Stomach (tissue), 19 donors: Measurements from ENCODE around the gene HTR2A. TPM values are rescaled to one million over a fixed set of nuclear protein-coding genes. Genes with fewer than 3 reads are reported as not detected.

ENCODE experiments used
- DNase-seq, 2 donors: peaks; one replicate each; pipeline versions ENCODE4 v3.0.0 to v3.0.0-alpha.2; 2013 to 2019
- H3K27ac ChIP-seq, 5 donors: fragments of 200-600 bp in 4 of 5; sonication (generic) in 4 of 5; one replicate each; pipeline ENCODE4 v1.5.1; 2013 to 2019; ENCODE audit warnings: mild to moderate bottlenecking in 1 of 5, moderate library complexity in 1 of 5
- H3K27me3 ChIP-seq, 3 donors: fragments of 200-600 bp; sonication (generic); one replicate each; pipeline ENCODE4 v1.5.1; 2017 to 2019; ENCODE audit warnings: mixed run types in 1 of 3
- H3K36me3 ChIP-seq, 4 donors: fragments of 200-600 bp; sonication (generic); 1 replicate in 3 of 4; 2 replicates in 1 of 4; pipeline ENCODE4 v1.5.1; 2016 to 2019
- H3K4me1 ChIP-seq, 4 donors: fragments of 200-600 bp; sonication (generic); one replicate each; pipeline ENCODE4 v1.5.1; 2016 to 2019
- H3K4me3 ChIP-seq, 4 donors: fragments of 200-600 bp; sonication (generic) in 3 of 4; one replicate each; pipeline ENCODE4 v1.5.1; 2016 to 2019; ENCODE audit warnings: mild to moderate bottlenecking in 1 of 4
- H3K9me3 ChIP-seq, 4 donors: fragments of 200-600 bp; sonication (generic); one replicate each; pipeline ENCODE4 v1.5.1; 2016 to 2019
- CTCF ChIP-seq, 7 experiments: fragments of 450-650 bp in 4 of 7; fragments of 200-600 bp in 3 of 7; sonication (generic) in 3 of 7; IDR thresholded peaks; one replicate each; pipeline ENCODE4 v1.5.1; 2016 to 2019; ENCODE audit warnings: antibody characterized with exemption in 7 of 7, control low read depth in 2 of 7, mild to moderate bottlenecking in 1 of 7
- EP300 ChIP-seq: sonication (generic); formaldehyde crosslinking; IDR thresholded peaks from one replicate; pipeline ENCODE4 v1.6.1; 2017; ENCODE audit warnings: antibody characterized with exemption
- POLR2A ChIP-seq, 4 donors: fragments of 450-650 bp; IDR thresholded peaks; one replicate each; pipeline ENCODE4 v1.6.1; 2016; ENCODE audit warnings: antibody characterized with exemption in 4 of 4, control low read depth in 2 of 4, mild to moderate bottlenecking in 1 of 4, moderate library complexity in 1 of 4
- POLR2AphosphoS5 ChIP-seq, 3 donors: sonication (generic); formaldehyde crosslinking; IDR thresholded peaks; one replicate each; pipeline ENCODE4 v1.6.1; 2016; ENCODE audit warnings: antibody characterized with exemption in 3 of 3
- WGBS, 5 donors: extraction: QIAGEN DNeasy Blood & Tissue Kit in 3 of 5; methylation state at CpG; one replicate each; pipeline versions ENCODE4 v1.1.5 to v1.1.7; 2013 to 2018; 5-methylcytosine and 5-hydroxymethylcytosine counted together
- intact Hi-C: fragments of 100-400 bp; cut with DNase I; formaldehyde crosslinking; loops from one replicate; pipeline ENCODE4 v1.15.1; 2023; ENCODE audit warnings: low total_unique reads
- long read RNA-seq, 10 donors: transcript quantifications; one replicate each; lab custom pipeline, GENCODE V29; 2026
- polyA plus RNA-seq, 3 donors: library from polyadenylated mRNA; stranded (reverse); fragments of 200-250 nt; gene quantifications; one replicate each; pipeline ENCODE4 v1.2.3, GENCODE V29; 2013
- total RNA-seq, 5 donors: library from RNA; depleted of rRNA; stranded (reverse); fragments of >200 nt; gene quantifications; one replicate each; pipeline versions ENCODE4 v1.1.0 to v1.2.3, GENCODE V29; 2014 to 2016
- donor health status: healthy with polysubstance abuse.
- donor health status: Bipolar disorder and iron deficiency.
- donor health status: healthy.

HTR2A gene
- total RNA-seq, result 1 to 10 TPM in 2 of 5 donors, under 1 TPM in 1, not detected in 2; 0.87 to 1.8 (median 1.5) TPM
- polyA plus RNA-seq, result under 1 TPM in 2 of 3 donors, not detected in 1; 0.33 to 0.44 TPM
- long read RNA-seq, donor 1, full-length matches to known transcripts, result 2 of 2 reads
- long read RNA-seq, donor 1, partial matches to known transcripts, result 0 of 2 reads
- long read RNA-seq, donor 1, other reads (novel, unspliced or antisense), result 0 of 2 reads
- long read RNA-seq, donor 2, partial matches to known transcripts, result 0 of 1 reads
- long read RNA-seq, donor 2, other reads (novel, unspliced or antisense), result 0 of 1 reads
- long read RNA-seq, donor 3, result 0 reads
- long read RNA-seq, donor 4, result 0 reads
- long read RNA-seq, donor 5, full-length matches to known transcripts, result 2 of 2 reads
- long read RNA-seq, donor 5, partial matches to known transcripts, result 0 of 2 reads
- long read RNA-seq, donor 5, other reads (novel, unspliced or antisense), result 0 of 2 reads
- long read RNA-seq, donor 6, full-length matches to known transcripts, result 1 of 1 reads
- long read RNA-seq, donor 6, partial matches to known transcripts, result 0 of 1 reads
- long read RNA-seq, donor 6, other reads (novel, unspliced or antisense), result 0 of 1 reads
- long read RNA-seq, donor 7, partial matches to known transcripts, result 0 of 1 reads
- long read RNA-seq, donor 7, other reads (novel, unspliced or antisense), result 0 of 1 reads
- long read RNA-seq, donor 8, full-length matches to known transcripts, result 1 of 1 reads
- long read RNA-seq, donor 8, partial matches to known transcripts, result 0 of 1 reads
- long read RNA-seq, donor 8, other reads (novel, unspliced or antisense), result 0 of 1 reads
- long read RNA-seq, donor 9, result 0 reads
- long read RNA-seq, donor 10, result 0 reads

- intact Hi-C loops, result no loop called here
- H3K27me3 ChIP-seq, result peaks cover 0 to 9% (median 0%) of the 10 kb centered on the region in 3 donors
- H3K4me3 ChIP-seq, result peak within 1 kb of the TSS; percentile 40 to 44 (median 41)
- no peaks in the 10 kb centered on the region for H3K36me3 ChIP-seq
- WGBS, 5 donors, result 13 to 24% (median 18%) methylated on average over 12 to 13 of the region's 13 CpGs
- DNase-seq, result peak; percentile 33 to 61
- TF ChIP-seq EP300 (no peak), CTCF (IDR thresholded peaks at IDR 0.05) (no peak), POLR2A (IDR thresholded peaks at IDR 0.05) (no peak), POLR2AphosphoS5 (IDR thresholded peaks at IDR 0.05) (no peak)
- peak within 1 kb of the TSS in 3 of 5 donors; percentile 3 to 66 (median 49) for H3K27ac ChIP-seq
- peaks cover 0 to 44% (median 23%) of the 10 kb centered on the region in 4 donors for H3K4me1 ChIP-seq
- H3K9me3 ChIP-seq, result no peaks in the 10 kb centered on the region
Measured at GRCh38 chr13:46896341-46897137, at the start of gene HTR2A. TSS of gene HTR2A (minus strand) at chr13:46897053. CDS start at chr13:46895906, 1,147 bp downstream.

DNA sequence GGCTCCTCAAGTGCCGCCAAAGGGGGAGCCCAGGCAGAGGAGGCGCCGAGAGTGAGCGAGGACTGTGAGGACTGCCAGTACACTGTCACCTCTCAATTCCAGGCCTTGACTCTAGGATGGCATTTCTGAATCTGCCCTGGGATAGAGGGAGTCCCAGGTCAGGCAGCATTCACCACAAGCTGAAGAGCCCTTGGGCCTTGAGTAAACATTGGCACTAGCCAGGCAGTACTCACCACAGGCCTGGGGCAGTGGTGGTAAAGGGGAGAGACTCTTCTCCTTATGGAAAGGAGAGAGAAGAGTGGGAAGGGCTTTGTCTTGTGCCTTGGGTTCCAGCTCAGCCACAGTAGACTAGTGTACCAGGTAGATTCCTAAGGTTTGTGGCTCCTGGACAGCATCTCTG, 39.7 kb upstream of the HTR2A start:
- TF ChIP-seq POLR2AphosphoS5 (IDR thresholded peaks at IDR 0.05) (no peak), CTCF (IDR thresholded peaks at IDR 0.05) (no peak), POLR2A (IDR thresholded peaks at IDR 0.05) (no peak)
- H3K27me3 ChIP-seq, result no peaks in the 10 kb centered on the region
- H3K4me3 ChIP-seq, result no peak overlapping the region
- H3K27ac ChIP-seq, result no peak overlapping the region
- no peak for DNase-seq
- WGBS, 5 donors, result 78 to 93% (median 90%) methylated on average over 4 of the region's 4 CpGs
- H3K4me1 ChIP-seq, result no peaks in the 10 kb centered on the region
- no peaks in the 10 kb centered on the region for H3K36me3 ChIP-seq
- H3K9me3 ChIP-seq, result peaks cover 0 to 22% (median 0%) of the 10 kb centered on the region in 4 donors
- intact Hi-C loops, result no loop called here

DNA sequence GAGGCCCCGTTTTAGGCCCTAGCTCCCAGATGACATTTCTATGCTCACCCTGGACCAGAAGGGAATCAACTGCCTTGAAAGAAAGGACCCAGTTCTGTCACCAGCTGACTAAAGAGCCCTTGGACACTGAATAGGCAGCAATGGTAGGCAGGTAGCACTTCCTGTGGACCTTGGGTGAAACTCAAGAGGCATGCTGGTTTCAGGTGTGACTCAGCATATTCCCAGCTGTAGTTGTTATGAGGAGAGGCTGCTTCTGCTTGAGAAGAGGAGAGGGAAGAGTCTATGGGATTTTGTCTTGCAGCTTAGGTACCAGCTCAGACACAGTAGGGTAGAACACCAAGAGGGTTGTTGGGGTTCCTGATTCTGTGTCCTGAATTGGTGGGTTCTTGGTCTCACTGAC, 37.9 kb upstream of the HTR2A start:
- peaks cover 0 to 22% (median 0%) of the 10 kb centered on the region in 4 donors for H3K9me3 ChIP-seq
- H3K4me1 ChIP-seq, result no peaks in the 10 kb centered on the region
- WGBS, 5 donors, result 63 to 90% (median 82%) methylated on average over 1 of the region's 1 CpG
- H3K27ac ChIP-seq, result no peak overlapping the region
- H3K36me3 ChIP-seq, result no peaks in the 10 kb centered on the region
- intact Hi-C loops, result no loop called here
- no peak overlapping the region for H3K4me3 ChIP-seq
- H3K27me3 ChIP-seq, result no peaks in the 10 kb centered on the region
- DNase-seq, result no peak
- TF ChIP-seq POLR2AphosphoS5 (IDR thresholded peaks at IDR 0.05) (no peak), EP300 (no peak), POLR2A (IDR thresholded peaks at IDR 0.05) (no peak), CTCF (IDR thresholded peaks at IDR 0.05) (no peak)
